CD4-positive, alpha-beta T cell (primary cell): ENCODE results near the gene GNPTAB. TPM values are rescaled to one million over a fixed set of nuclear protein-coding genes. Genes with fewer than 3 reads are reported as not detected.

ENCODE experiments used
- ATAC-seq: fragments of 200-7000 bp; cut with Tn5 transposase; one replicate; pipeline ENCODE4 v1.10.0; 2022; ENCODE audit warnings: mild to moderate bottlenecking; ENCODE audit not compliant: poor library complexity
- CTCF ChIA-PET: fragments of 350-600 bp; sonication (Branson Sonifier 250); formaldehyde crosslinking; loops from one replicate; lab custom pipeline; 2021; ENCODE audit warnings: antibody characterized with exemption, inconsistent platforms; lab: Charles Lee
- POLR2A ChIA-PET: fragments of 350-600 bp; sonication (Branson Sonifier 250); formaldehyde crosslinking; loops from one replicate; lab custom pipeline; 2021; ENCODE audit warnings: antibody characterized with exemption, inconsistent platforms; lab: Charles Lee
- DNase-seq, 14 experiments: peaks; one replicate each; pipeline ENCODE4 v3.0.0-alpha.2; 2013 to 2020; ENCODE audit warnings: mixed read lengths in 2 of 14
- H3K27ac ChIP-seq, 2 donors: one replicate each; pipeline versions ENCODE4 v1.5.1 to v1.7.0; 2013; ENCODE audit warnings: low read length in 2 of 2, low read depth in 1 of 2, mild to moderate bottlenecking in 1 of 2
- H3K27me3 ChIP-seq, 2 experiments: 1 replicate in 1 of 2; 2 replicates in 1 of 2; pipeline versions ENCODE4 v1.6.1 to v1.7.0; 2013; ENCODE audit warnings: low read length in 2 of 2, control low read depth in 1 of 2, mild to moderate bottlenecking in 1 of 2, moderate library complexity in 1 of 2; ENCODE audit not compliant: insufficient read depth in 2 of 2, control insufficient read depth in 1 of 2
- H3K36me3 ChIP-seq: one replicate; pipeline ENCODE4 v1.6.1; 2013; ENCODE audit warnings: low read length, control low read depth; ENCODE audit not compliant: insufficient read depth
- H3K4me1 ChIP-seq: one replicate; pipeline ENCODE4 v1.6.1; 2013; ENCODE audit warnings: low read length, control low read depth; ENCODE audit not compliant: insufficient read depth
- H3K4me3 ChIP-seq: one replicate; pipeline ENCODE4 v1.5.1; 2013; ENCODE audit warnings: mild to moderate bottlenecking, low read length, moderate library complexity
- H3K9me3 ChIP-seq, 2 experiments: 1 replicate in 1 of 2; 2 replicates in 1 of 2; pipeline versions ENCODE4 v1.6.1 to v1.7.0; 2013; ENCODE audit warnings: low read length in 2 of 2, mild to moderate bottlenecking in 2 of 2, control low read depth in 1 of 2, moderate library complexity in 1 of 2; ENCODE audit not compliant: control insufficient read depth in 1 of 2, insufficient read depth in 1 of 2
- H3K27ac Mint-ChIP-seq: one replicate; pipeline ENCODE4 v1.8.0; 2020; ENCODE audit warnings: mixed read lengths
- H3K27me3 Mint-ChIP-seq: one replicate; pipeline ENCODE4 v1.8.0; 2021; ENCODE audit warnings: mixed read lengths
- H3K36me3 Mint-ChIP-seq: one replicate; pipeline ENCODE4 v1.8.0; 2021; ENCODE audit warnings: low read depth, mixed read lengths
- H3K4me1 Mint-ChIP-seq: one replicate; pipeline ENCODE4 v1.8.0; 2021; ENCODE audit warnings: low read depth, mixed read lengths
- H3K4me3 Mint-ChIP-seq: one replicate; pipeline ENCODE4 v1.8.0; 2020; ENCODE audit warnings: mild to moderate bottlenecking, mixed read lengths
- H3K9me3 Mint-ChIP-seq: one replicate; pipeline ENCODE4 v1.8.0; 2020; ENCODE audit warnings: mixed read lengths
- CTCF ChIP-seq: fragments of 200-600 bp; IDR thresholded peaks from one replicate; pipeline ENCODE4 v1.8.0; 2022; ENCODE audit warnings: antibody characterized with exemption, mild to moderate bottlenecking
- intact Hi-C, 2 experiments: fragments of 100-400 bp; cut with DNase I in 1 of 2; cut with micrococcal nuclease in 1 of 2; formaldehyde crosslinking; loops; one replicate each; pipeline versions ENCODE4 v1.15.1 to v1.9.0; 2023 to 2025; cut with DNase I, micrococcal nuclease
- total RNA-seq, 174 experiments: library from RNA in 2 of 174; stranded (reverse) in 2 of 174; gene quantifications; one replicate each; pipeline ENCODE4 v1.2.3 and lab custom pipeline; 2021 to 2026

The GNPTAB gene
- total RNA-seq, 2 experiments from 2014 or later = 38.2 to 43.8 TPM

DNA sequence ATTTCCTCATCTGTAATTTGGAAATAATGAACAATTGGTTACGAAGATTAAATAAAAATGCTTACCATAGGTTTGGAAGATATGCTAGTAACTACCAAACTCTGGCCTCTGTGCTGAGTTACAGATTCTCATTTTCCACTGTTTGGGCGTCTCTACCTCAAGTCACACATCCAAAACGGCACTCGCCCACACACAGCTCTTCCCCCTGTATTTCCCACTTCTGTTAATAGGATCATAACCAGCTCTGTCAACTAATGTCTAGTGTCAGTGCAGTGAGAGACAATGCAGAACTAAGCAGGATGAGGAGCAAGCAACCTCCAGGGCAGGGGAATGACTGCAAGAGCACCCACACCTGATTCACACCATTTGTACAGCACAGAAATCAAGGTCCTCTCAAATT is 80.6 kb downstream of the GNPTAB start:
- no peak overlapping the region for H3K4me3 ChIP-seq
- no peak for DNase-seq
- no peak for ATAC-seq
- no peak overlapping the region for H3K27ac ChIP-seq
- no peak for TF ChIP-seq CTCF
- Mint-ChIP-seq H3K4me1 (no peaks in the 10 kb centered on the region), H3K36me3 (peaks cover 84% of the 10 kb centered on the region), H3K27ac (no peak overlapping the region), H3K27me3 (no peaks in the 10 kb centered on the region), H3K9me3 (no peaks in the 10 kb centered on the region), H3K4me3 (no peak overlapping the region)
- no peaks in the 10 kb centered on the region for H3K4me1 ChIP-seq
- H3K27me3 ChIP-seq = no peaks in the 10 kb centered on the region
- ChIA-PET POLR2A (no interaction called here), CTCF (no interaction called here)
- intact Hi-C loops = no loop called here
- no peaks in the 10 kb centered on the region for H3K9me3 ChIP-seq
- peaks cover 47% of the 10 kb centered on the region for H3K36me3 ChIP-seq

- POLR2A ChIA-PET = no interaction called here
- H3K9me3 Mint-ChIP-seq = no peaks in the 10 kb centered on the region
- no peak overlapping the region for H3K27ac Mint-ChIP-seq
- H3K4me1 ChIP-seq = no peaks in the 10 kb centered on the region
- ATAC-seq (no peak), DNase-seq (no peak)
- CTCF ChIA-PET = no interaction called here
- intact Hi-C loops = no loop called here
- H3K4me1 Mint-ChIP-seq = no peaks in the 10 kb centered on the region
- H3K9me3 ChIP-seq = no peaks in the 10 kb centered on the region
- H3K27ac ChIP-seq = no peak overlapping the region
- TF ChIP-seq CTCF = no peak
- no peaks in the 10 kb centered on the region for H3K27me3 Mint-ChIP-seq
- H3K4me3 ChIP-seq = no peak overlapping the region
- no peaks in the 10 kb centered on the region for H3K27me3 ChIP-seq
- H3K36me3 ChIP-seq = peaks cover 51% of the 10 kb centered on the region
- no peak overlapping the region for H3K4me3 Mint-ChIP-seq
- peaks cover 84% of the 10 kb centered on the region for H3K36me3 Mint-ChIP-seq
These were observed 81.1 kb downstream of the GNPTAB start for GRCh38 chr12:101749657-101750056.

DNA sequence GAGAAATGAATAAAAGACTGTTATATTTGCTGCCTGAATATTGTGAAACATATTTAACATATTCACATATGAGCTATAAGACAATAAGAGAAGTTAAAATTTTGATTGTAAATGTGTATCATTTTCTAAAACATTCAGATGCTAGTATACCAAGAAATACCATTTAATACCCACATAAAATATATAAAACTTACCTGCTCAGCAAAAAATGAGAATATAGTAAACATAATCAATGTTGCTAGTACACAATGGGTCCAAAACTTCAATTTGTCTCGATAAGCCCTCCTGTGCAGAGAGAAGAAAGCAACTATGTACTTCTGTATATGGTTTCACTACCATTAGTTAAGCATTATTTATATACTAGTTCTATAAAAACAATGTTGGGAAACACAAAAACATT is 81.9 kb downstream of the GNPTAB start:
- Mint-ChIP-seq H3K36me3 (peaks cover 83% of the 10 kb centered on the region), H3K4me1 (no peaks in the 10 kb centered on the region), H3K27me3 (no peaks in the 10 kb centered on the region), H3K9me3 (no peaks in the 10 kb centered on the region), H3K4me3 (no peak overlapping the region), H3K27ac (no peak overlapping the region)
- TF ChIP-seq CTCF = no peak
- H3K36me3 ChIP-seq = peaks cover 55% of the 10 kb centered on the region
- ChIA-PET POLR2A (no interaction called here), CTCF (no interaction called here)
- no peak overlapping the region for H3K4me3 ChIP-seq
- H3K4me1 ChIP-seq = peaks cover 5% of the 10 kb centered on the region
- H3K27ac ChIP-seq = no peak overlapping the region
- intact Hi-C loops = no loop called here
- ATAC-seq (no peak), DNase-seq (no peak)
- no peaks in the 10 kb centered on the region for H3K9me3 ChIP-seq
- no peaks in the 10 kb centered on the region for H3K27me3 ChIP-seq
